ENCODE results near the gene ITGB2. TPM values are rescaled to one million over a fixed set of nuclear protein-coding genes. Genes with fewer than 3 reads are reported as not detected.

The ITGB2 gene
- polyA plus RNA-seq, 1 of the 3 experiments (the other 2 are of a cell fraction) = 0.77 TPM

DNA sequence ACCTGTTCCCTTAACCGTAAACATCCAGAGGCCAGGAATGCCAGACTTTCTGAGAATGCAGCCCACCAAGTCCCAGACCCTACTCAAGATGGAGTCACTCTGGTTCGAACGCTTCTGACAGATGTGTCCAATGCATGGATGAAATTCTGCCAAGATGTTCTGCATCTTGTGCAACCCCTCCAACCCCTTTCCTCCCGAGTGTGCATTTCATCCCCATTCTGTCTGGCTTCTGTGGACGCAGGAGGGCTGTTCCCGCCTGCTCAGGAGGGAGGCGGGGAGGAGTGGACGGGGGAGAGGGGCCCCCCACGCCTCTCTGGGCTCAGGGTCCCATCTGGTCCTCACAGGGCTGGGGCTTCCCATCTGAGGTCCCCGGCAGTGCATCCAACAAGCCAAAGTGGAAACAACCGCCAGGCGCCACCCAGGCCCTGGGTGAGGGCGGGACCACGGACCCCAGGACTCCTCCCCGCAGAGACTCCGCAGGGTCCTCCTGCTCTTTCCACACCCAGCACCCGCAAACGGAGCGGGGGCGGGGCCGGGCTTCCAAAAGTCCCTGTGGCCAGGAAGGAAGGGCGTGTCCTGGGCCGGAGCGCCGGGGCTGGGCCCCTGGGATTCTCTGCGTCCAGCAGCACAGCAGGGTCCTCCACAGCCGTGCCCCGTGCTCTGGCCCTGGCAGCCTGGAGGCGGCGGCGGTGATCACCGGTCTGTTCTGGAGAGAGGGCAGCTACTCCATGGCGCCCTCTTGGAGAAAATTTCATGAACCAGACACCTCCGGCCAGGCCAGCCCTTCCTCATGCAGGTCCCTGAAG, 75.1 kb downstream of the ITGB2 start (continued):
- TF ChIP-seq, protein P1, sequence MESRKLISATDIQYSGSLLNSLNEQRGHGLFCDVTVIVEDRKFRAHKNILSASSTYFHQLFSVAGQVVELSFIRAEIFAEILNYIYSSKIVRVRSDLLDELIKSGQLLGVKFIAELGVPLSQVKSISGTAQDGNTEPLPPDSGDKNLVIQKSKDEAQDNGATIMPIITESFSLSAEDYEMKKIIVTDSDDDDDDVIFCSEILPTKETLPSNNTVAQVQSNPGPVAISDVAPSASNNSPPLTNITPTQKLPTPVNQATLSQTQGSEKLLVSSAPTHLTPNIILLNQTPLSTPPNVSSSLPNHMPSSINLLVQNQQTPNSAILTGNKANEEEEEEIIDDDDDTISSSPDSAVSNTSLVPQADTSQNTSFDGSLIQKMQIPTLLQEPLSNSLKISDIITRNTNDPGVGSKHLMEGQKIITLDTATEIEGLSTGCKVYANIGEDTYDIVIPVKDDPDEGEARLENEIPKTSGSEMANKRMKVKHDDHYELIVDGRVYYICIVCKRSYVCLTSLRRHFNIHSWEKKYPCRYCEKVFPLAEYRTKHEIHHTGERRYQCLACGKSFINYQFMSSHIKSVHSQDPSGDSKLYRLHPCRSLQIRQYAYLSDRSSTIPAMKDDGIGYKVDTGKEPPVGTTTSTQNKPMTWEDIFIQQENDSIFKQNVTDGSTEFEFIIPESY (IDR thresholded peaks at IDR 0.05; ENCODE audit: borderline replicate concordance, low read depth) = no peak
- no peak for TF ChIP-seq TAF1 (IDR thresholded peaks at IDR 0.05; ENCODE audit: borderline replicate concordance, low read depth, low read length)

DNA sequence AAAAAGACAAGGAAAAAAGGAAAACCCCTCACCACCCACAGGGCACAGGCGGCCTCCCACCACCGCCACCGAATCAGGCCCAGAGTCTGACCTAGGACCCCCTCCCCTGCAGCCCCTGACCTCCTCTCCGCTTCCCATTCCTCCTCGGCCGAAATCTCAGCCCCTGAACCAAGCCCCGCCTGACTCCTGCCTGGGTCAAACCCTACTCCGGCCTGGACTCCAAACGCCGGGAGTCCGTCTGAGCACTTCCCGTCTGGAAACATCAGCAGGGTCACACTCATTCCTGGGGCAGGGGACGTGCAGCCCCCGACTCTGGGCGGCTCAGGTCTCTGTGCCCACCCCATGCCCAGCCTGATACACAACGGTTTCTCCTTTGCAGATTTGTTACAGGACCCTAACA, 76.4 kb downstream of the ITGB2 start:
- Histone ChIP-seq H3K36me3 (replicated peaks in 1 of 2; ENCODE audit: control insufficient read depth in 1 of 2, insufficient read depth in 2 of 2, low read length in 1 of 2) (peaks cover 6 to 7% of the 10 kb centered on the region in 2 experiments), H3F3A (replicated peaks; ENCODE audit: insufficient read depth) (no peaks in the 10 kb centered on the region), H3K27me3 (ENCODE audit: insufficient read depth) (no peaks in the 10 kb centered on the region), H3K79me2 (ENCODE audit: insufficient read depth) (no peaks in the 10 kb centered on the region), H3K4me2 (no peak overlapping the region), H3K9me2 (no peaks in the 10 kb centered on the region), H3K4me3 (ENCODE audit: low read depth in 2 of 2, low read length in 1 of 2) (no peak overlapping the region), H3K9ac (no peak overlapping the region), H3K9me3 (no peaks in the 10 kb centered on the region), H3K4me1 (ENCODE audit: control insufficient read depth in 1 of 2, insufficient read depth in 2 of 2, low read depth in 1 of 2, low read length in 1 of 2) (peaks cover 0 to 13% of the 10 kb centered on the region in 2 experiments; a peak in 1 of 4 replicates), H3K27ac (ENCODE audit: low read depth in 2 of 2, low read length in 1 of 2) (no peak overlapping the region), H2AFZ (ENCODE audit: low read depth) (no peak overlapping the region), H4K20me1 (ENCODE audit: insufficient read depth) (no peaks in the 10 kb centered on the region)
- no peak for DNase-seq
- ChIA-PET POLR2A (interaction anchor here (0.6 kb wide), 2 partner anchors 12 to 150 kb away, joined by 3 read pairs; no protein-coding TSS in a partner anchor), CTCF (no interaction called here)
- WGBS (ENCODE audit: low lambda C conversion rate) = 86% methylated on average over 7 of the region's 16 CpGs
- TF ChIP-seq, protein P2, sequence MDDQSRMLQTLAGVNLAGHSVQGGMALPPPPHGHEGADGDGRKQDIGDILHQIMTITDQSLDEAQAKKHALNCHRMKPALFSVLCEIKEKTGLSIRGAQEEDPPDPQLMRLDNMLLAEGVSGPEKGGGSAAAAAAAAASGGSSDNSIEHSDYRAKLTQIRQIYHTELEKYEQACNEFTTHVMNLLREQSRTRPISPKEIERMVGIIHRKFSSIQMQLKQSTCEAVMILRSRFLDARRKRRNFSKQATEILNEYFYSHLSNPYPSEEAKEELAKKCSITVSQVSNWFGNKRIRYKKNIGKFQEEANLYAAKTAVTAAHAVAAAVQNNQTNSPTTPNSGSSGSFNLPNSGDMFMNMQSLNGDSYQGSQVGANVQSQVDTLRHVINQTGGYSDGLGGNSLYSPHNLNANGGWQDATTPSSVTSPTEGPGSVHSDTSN (IDR thresholded peaks at IDR 0.05) = no peak
- TF ChIP-seq RAD21 (IDR thresholded peaks at IDR 0.05; ENCODE audit: low read length) (no peak), RXRA (IDR thresholded peaks at IDR 0.05; ENCODE audit: borderline replicate concordance, low read depth) (no peak), EZH2phosphoT487 (IDR thresholded peaks at IDR 0.05; ENCODE audit: borderline replicate concordance, low read depth) (no peak), MEF2A (IDR thresholded peaks at IDR 0.05; ENCODE audit: borderline replicate concordance, low read depth) (no peak), JUND (IDR thresholded peaks at IDR 0.05) (no peak), YY1 (IDR thresholded peaks at IDR 0.05; ENCODE audit: low read depth) (no peak), GABPA (IDR thresholded peaks at IDR 0.05; ENCODE audit: low read depth) (no peak), RFX5 (IDR thresholded peaks at IDR 0.05; ENCODE audit: low read length) (no peak), SIN3A (IDR thresholded peaks at IDR 0.05; ENCODE audit: borderline replicate concordance, low read depth, low read length) (no peak)
- TF ChIP-seq, protein P3, sequence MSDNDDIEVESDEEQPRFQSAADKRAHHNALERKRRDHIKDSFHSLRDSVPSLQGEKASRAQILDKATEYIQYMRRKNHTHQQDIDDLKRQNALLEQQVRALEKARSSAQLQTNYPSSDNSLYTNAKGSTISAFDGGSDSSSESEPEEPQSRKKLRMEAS (IDR thresholded peaks at IDR 0.05; ENCODE audit: low read depth) = no peak
- TF ChIP-seq, protein P4, sequence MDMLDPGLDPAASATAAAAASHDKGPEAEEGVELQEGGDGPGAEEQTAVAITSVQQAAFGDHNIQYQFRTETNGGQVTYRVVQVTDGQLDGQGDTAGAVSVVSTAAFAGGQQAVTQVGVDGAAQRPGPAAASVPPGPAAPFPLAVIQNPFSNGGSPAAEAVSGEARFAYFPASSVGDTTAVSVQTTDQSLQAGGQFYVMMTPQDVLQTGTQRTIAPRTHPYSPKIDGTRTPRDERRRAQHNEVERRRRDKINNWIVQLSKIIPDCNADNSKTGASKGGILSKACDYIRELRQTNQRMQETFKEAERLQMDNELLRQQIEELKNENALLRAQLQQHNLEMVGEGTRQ (IDR thresholded peaks at IDR 0.05; ENCODE audit: borderline replicate concordance, low read depth, low read length) = no peak
- TF ChIP-seq, protein P5, sequence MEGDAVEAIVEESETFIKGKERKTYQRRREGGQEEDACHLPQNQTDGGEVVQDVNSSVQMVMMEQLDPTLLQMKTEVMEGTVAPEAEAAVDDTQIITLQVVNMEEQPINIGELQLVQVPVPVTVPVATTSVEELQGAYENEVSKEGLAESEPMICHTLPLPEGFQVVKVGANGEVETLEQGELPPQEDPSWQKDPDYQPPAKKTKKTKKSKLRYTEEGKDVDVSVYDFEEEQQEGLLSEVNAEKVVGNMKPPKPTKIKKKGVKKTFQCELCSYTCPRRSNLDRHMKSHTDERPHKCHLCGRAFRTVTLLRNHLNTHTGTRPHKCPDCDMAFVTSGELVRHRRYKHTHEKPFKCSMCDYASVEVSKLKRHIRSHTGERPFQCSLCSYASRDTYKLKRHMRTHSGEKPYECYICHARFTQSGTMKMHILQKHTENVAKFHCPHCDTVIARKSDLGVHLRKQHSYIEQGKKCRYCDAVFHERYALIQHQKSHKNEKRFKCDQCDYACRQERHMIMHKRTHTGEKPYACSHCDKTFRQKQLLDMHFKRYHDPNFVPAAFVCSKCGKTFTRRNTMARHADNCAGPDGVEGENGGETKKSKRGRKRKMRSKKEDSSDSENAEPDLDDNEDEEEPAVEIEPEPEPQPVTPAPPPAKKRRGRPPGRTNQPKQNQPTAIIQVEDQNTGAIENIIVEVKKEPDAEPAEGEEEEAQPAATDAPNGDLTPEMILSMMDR (IDR thresholded peaks at IDR 0.05) = no peak
- TF ChIP-seq, protein P6, sequence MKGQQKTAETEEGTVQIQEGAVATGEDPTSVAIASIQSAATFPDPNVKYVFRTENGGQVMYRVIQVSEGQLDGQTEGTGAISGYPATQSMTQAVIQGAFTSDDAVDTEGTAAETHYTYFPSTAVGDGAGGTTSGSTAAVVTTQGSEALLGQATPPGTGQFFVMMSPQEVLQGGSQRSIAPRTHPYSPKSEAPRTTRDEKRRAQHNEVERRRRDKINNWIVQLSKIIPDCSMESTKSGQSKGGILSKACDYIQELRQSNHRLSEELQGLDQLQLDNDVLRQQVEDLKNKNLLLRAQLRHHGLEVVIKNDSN (IDR thresholded peaks at IDR 0.05; ENCODE audit: borderline replicate concordance, low read depth) = no peak
- TF ChIP-seq, protein P7, sequence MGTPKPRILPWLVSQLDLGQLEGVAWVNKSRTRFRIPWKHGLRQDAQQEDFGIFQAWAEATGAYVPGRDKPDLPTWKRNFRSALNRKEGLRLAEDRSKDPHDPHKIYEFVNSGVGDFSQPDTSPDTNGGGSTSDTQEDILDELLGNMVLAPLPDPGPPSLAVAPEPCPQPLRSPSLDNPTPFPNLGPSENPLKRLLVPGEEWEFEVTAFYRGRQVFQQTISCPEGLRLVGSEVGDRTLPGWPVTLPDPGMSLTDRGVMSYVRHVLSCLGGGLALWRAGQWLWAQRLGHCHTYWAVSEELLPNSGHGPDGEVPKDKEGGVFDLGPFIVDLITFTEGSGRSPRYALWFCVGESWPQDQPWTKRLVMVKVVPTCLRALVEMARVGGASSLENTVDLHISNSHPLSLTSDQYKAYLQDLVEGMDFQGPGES (IDR thresholded peaks at IDR 0.05; ENCODE audit: low read depth, low read length) = no peak
- TF ChIP-seq, protein P1 (IDR thresholded peaks at IDR 0.05; ENCODE audit: borderline replicate concordance, low read depth) = no peak
